GM10248 (cell line): ENCODE data around the gene UBE2E1.

ENCODE experiments used
- CTCF ChIA-PET: fragments of 300-600 bp; sonication (Branson Sonifier 250); formaldehyde crosslinking; extraction: SDS; loops from one replicate; lab custom pipeline; 2021; ENCODE audit warnings: antibody characterized with exemption; lab: Yijun Ruan, JAX
- POLR2A ChIA-PET: fragments of 350-650 bp; sonication (Branson Sonifier 250); formaldehyde crosslinking; extraction: SDS; loops from one replicate; lab custom pipeline; 2020; ENCODE audit warnings: antibody characterized with exemption; lab: Yijun Ruan, JAX
- DNase-seq: peaks from one replicate; pipeline ENCODE4 v3.0.0; 2012; ENCODE audit errors: extremely low spot score
- CTCF ChIP-seq: IDR thresholded peaks from 2 replicates; pipeline ENCODE4 v1.5.1; 2012; ENCODE audit warnings: mild to moderate bottlenecking, low read depth; ENCODE audit errors: extremely low read depth, missing control alignments, control extremely low read depth

Gene UBE2E1

GRCh38 chr3:23811919-23812318 is 6.2 kb downstream of the UBE2E1 start:
- POLR2A ChIA-PET: interaction anchor here (0.8 to 1.0 kb wide), 3 partner anchors 19 to 105 kb away, joined by 3 to 6 read pairs (median 4); partner anchors contain the start of genes NKIRAS1 and RPL15
- CTCF ChIA-PET: interaction anchor here (1.1 to 4.4 kb wide), 6 partner anchors 15 to 35 kb away, joined by 3 to 18 read pairs (median 5); no protein-coding TSS in a partner anchor
- peak; percentile 63 for DNase-seq
- TF ChIP-seq CTCF: no peak

- no peak for TF ChIP-seq CTCF
- no peak for DNase-seq
- CTCF ChIA-PET: interaction anchor here (1.4 kb wide), 1 partner anchor 10 kb away, joined by 3 read pairs; no protein-coding TSS in a partner anchor
- POLR2A ChIA-PET: no interaction called here
Measured at GRCh38 chr3:23815879-23816278, 10.1 kb downstream of the UBE2E1 start.

- ChIA-PET POLR2A (no interaction called here), CTCF (interaction anchor here (1.4 kb wide), 1 partner anchor 9 kb away, joined by 3 read pairs; no protein-coding TSS in a partner anchor)
- TF ChIP-seq CTCF: no peak
- DNase-seq: no peak
Measured at GRCh38 chr3:23816721-23817120, 11.0 kb downstream of the UBE2E1 start.

GRCh38 chr3:23817508-23818223 is 11.9 kb downstream of the UBE2E1 start:
- TF ChIP-seq CTCF: no peak
- ChIA-PET CTCF (interaction anchor here (0.6 to 2.5 kb wide), 5 partner anchors 8 to 49 kb away, joined by 3 to 7 read pairs (median 3); no protein-coding TSS in a partner anchor), POLR2A (no interaction called here)
- no peak for DNase-seq

- TF ChIP-seq CTCF: no peak
- DNase-seq: no peak
- ChIA-PET CTCF (interaction anchor here (0.8 to 3.1 kb wide), 3 partner anchors 8 to 10 kb away, joined by 3 to 8 read pairs (median 7); no protein-coding TSS in a partner anchor), POLR2A (interaction anchor here (0.6 kb wide), 1 partner anchor 23 kb away, joined by 3 read pairs; no protein-coding TSS in a partner anchor)
Measured at GRCh38 chr3:23819599-23820360, 14.0 kb downstream of the UBE2E1 start.

GRCh38 chr3:23820888-23821287 is 15.1 kb downstream of the UBE2E1 start:
- TF ChIP-seq CTCF: no peak
- DNase-seq: no peak
- ChIA-PET CTCF (interaction anchor here (2.4 to 3.1 kb wide), 2 partner anchors 9 to 13 kb away, joined by 6 to 8 read pairs; no protein-coding TSS in a partner anchor), POLR2A (no interaction called here)
